ENCODE data around the gene GMDS. TPM values are rescaled to one million over a fixed set of nuclear protein-coding genes. Genes with fewer than 3 reads are reported as not detected.

Gene GMDS
- 12.0 TPM for polyA plus RNA-seq (2013, experiment 1 of 2)
- 12.8 TPM for polyA plus RNA-seq (2013, experiment 2 of 2)

- WGBS, 2 experiments (ENCODE audit: insufficient coverage in 2 of 2) = 0% methylated on average over 66 to 92 of the region's 97 CpGs
- Histone ChIP-seq H3K9me3 (ENCODE audit: control insufficient read depth, low read length) (no peaks in the 10 kb centered on the region), H3K27ac (ENCODE audit: low read depth, low read length, severe bottlenecking) (no peak within 1 kb of the TSS)
These were observed at the start of gene GMDS for GRCh38 chr6:2245103-2245876. Gene GMDS (minus strand): TSS chr6:2245605.

GRCh38 chr6:2285510-2285909 is 40.1 kb upstream of the GMDS start:
- Histone ChIP-seq H3K9me3 (ENCODE audit: control insufficient read depth, low read length) (no peaks in the 10 kb centered on the region), H3K4me3 (ENCODE audit: extremely low read depth, insufficient read depth, low read length, poor library complexity, severe bottlenecking) (no peak overlapping the region), H3K36me3 (ENCODE audit: control insufficient read depth, insufficient read depth, low read length) (no peaks in the 10 kb centered on the region), H3K4me1 (ENCODE audit: control insufficient read depth, insufficient read depth, low read length, poor library complexity, severe bottlenecking) (no peaks in the 10 kb centered on the region), H3K27ac (ENCODE audit: low read depth, low read length, severe bottlenecking) (no peak overlapping the region)
- no CpG with 5 or more reads among the region's 1 CpG for WGBS, 2 experiments (ENCODE audit: insufficient coverage in 2 of 2)

More at GRCh38 chr6:2245103-2245876, at the start of gene GMDS:
- H3K36me3 ChIP-seq (ENCODE audit: control insufficient read depth, insufficient read depth, low read length) = no peaks in the 10 kb centered on the region
- no peaks in the 10 kb centered on the region for H3K4me1 ChIP-seq (ENCODE audit: control insufficient read depth, insufficient read depth, low read length, poor library complexity, severe bottlenecking)
- peak within 1 kb of the TSS; percentile 70 for H3K4me3 ChIP-seq (ENCODE audit: extremely low read depth, insufficient read depth, low read length, poor library complexity, severe bottlenecking)

- no peak overlapping the region for H3K27ac ChIP-seq (ENCODE audit: low read depth, low read length, severe bottlenecking)
- H3K36me3 ChIP-seq (ENCODE audit: control insufficient read depth, insufficient read depth, low read length) = no peaks in the 10 kb centered on the region
- peaks cover 3% of the 10 kb centered on the region for H3K9me3 ChIP-seq (ENCODE audit: control insufficient read depth, low read length)
- peaks cover 6% of the 10 kb centered on the region for H3K4me1 ChIP-seq (ENCODE audit: control insufficient read depth, insufficient read depth, low read length, poor library complexity, severe bottlenecking)
- H3K4me3 ChIP-seq (ENCODE audit: extremely low read depth, insufficient read depth, low read length, poor library complexity, severe bottlenecking) = no peak overlapping the region
- WGBS, 2 experiments (ENCODE audit: insufficient coverage in 2 of 2) = 89 to 90% methylated on average over 1 to 2 of the region's 2 CpGs
These were observed 30.5 kb upstream of the GMDS start for GRCh38 chr6:2275892-2276242.

GRCh38 chr6:2274981-2275891 is 29.8 kb upstream of the GMDS start:
- Histone ChIP-seq H3K27ac (ENCODE audit: low read depth, low read length, severe bottlenecking) (peak overlapping the region; percentile 62), H3K36me3 (ENCODE audit: control insufficient read depth, insufficient read depth, low read length) (no peaks in the 10 kb centered on the region), H3K9me3 (ENCODE audit: control insufficient read depth, low read length) (peaks cover 2% of the 10 kb centered on the region), H3K4me1 (ENCODE audit: control insufficient read depth, insufficient read depth, low read length, poor library complexity, severe bottlenecking) (peaks cover 6% of the 10 kb centered on the region), H3K4me3 (ENCODE audit: extremely low read depth, insufficient read depth, low read length, poor library complexity, severe bottlenecking) (no peak overlapping the region)
- WGBS, 2 experiments (ENCODE audit: insufficient coverage in 2 of 2) = 62 to 90% methylated on average over 2 of the region's 8 CpGs

- WGBS, 2 experiments (ENCODE audit: insufficient coverage in 2 of 2) = 81 to 86% methylated on average over 3 of the region's 3 CpGs
- Histone ChIP-seq H3K4me1 (ENCODE audit: control insufficient read depth, insufficient read depth, low read length, poor library complexity, severe bottlenecking) (peaks cover 6% of the 10 kb centered on the region), H3K4me3 (ENCODE audit: extremely low read depth, insufficient read depth, low read length, poor library complexity, severe bottlenecking) (no peak overlapping the region)
These were observed 27.3 kb upstream of the GMDS start for GRCh38 chr6:2272696-2273095.

GRCh38 chr6:2270054-2270453 is 24.6 kb upstream of the GMDS start:
- 83 to 100% methylated on average over 2 of the region's 3 CpGs for WGBS, 2 experiments (ENCODE audit: insufficient coverage in 2 of 2)
- Histone ChIP-seq H3K9me3 (ENCODE audit: control insufficient read depth, low read length) (no peaks in the 10 kb centered on the region), H3K4me1 (ENCODE audit: control insufficient read depth, insufficient read depth, low read length, poor library complexity, severe bottlenecking) (no peaks in the 10 kb centered on the region), H3K27ac (ENCODE audit: low read depth, low read length, severe bottlenecking) (no peak overlapping the region), H3K36me3 (ENCODE audit: control insufficient read depth, insufficient read depth, low read length) (no peaks in the 10 kb centered on the region), H3K4me3 (ENCODE audit: extremely low read depth, insufficient read depth, low read length, poor library complexity, severe bottlenecking) (no peak overlapping the region)

More at GRCh38 chr6:2272696-2273095, 27.3 kb upstream of the GMDS start:
- no peaks in the 10 kb centered on the region for H3K36me3 ChIP-seq (ENCODE audit: control insufficient read depth, insufficient read depth, low read length)
- H3K9me3 ChIP-seq (ENCODE audit: control insufficient read depth, low read length) = no peaks in the 10 kb centered on the region
- no peak overlapping the region for H3K27ac ChIP-seq (ENCODE audit: low read depth, low read length, severe bottlenecking)

- H3K9me3 ChIP-seq (ENCODE audit: control insufficient read depth, low read length) = no peaks in the 10 kb centered on the region
- no peaks in the 10 kb centered on the region for H3K36me3 ChIP-seq (ENCODE audit: control insufficient read depth, insufficient read depth, low read length)
- no peaks in the 10 kb centered on the region for H3K4me1 ChIP-seq (ENCODE audit: control insufficient read depth, insufficient read depth, low read length, poor library complexity, severe bottlenecking)
- no CpG with 5 or more reads among the region's 1 CpG for WGBS, 2 experiments (ENCODE audit: insufficient coverage in 2 of 2)
- no peak overlapping the region for H3K4me3 ChIP-seq (ENCODE audit: extremely low read depth, insufficient read depth, low read length, poor library complexity, severe bottlenecking)
- no peak overlapping the region for H3K27ac ChIP-seq (ENCODE audit: low read depth, low read length, severe bottlenecking)
These were observed 21.4 kb upstream of the GMDS start for GRCh38 chr6:2266841-2267240.

- WGBS, 2 experiments (ENCODE audit: insufficient coverage in 2 of 2) = 17 to 60% methylated on average over 1 of the region's 3 CpGs
- Histone ChIP-seq H3K4me1 (ENCODE audit: control insufficient read depth, insufficient read depth, low read length, poor library complexity, severe bottlenecking) (no peaks in the 10 kb centered on the region), H3K36me3 (ENCODE audit: control insufficient read depth, insufficient read depth, low read length) (no peaks in the 10 kb centered on the region)
These were observed 20.8 kb upstream of the GMDS start for GRCh38 chr6:2266031-2266795.

GRCh38 chr6:2264932-2265331 is 19.5 kb upstream of the GMDS start:
- Histone ChIP-seq H3K27ac (ENCODE audit: low read depth, low read length, severe bottlenecking) (no peak overlapping the region), H3K36me3 (ENCODE audit: control insufficient read depth, insufficient read depth, low read length) (no peaks in the 10 kb centered on the region), H3K4me1 (ENCODE audit: control insufficient read depth, insufficient read depth, low read length, poor library complexity, severe bottlenecking) (no peaks in the 10 kb centered on the region), H3K9me3 (ENCODE audit: control insufficient read depth, low read length) (no peaks in the 10 kb centered on the region), H3K4me3 (ENCODE audit: extremely low read depth, insufficient read depth, low read length, poor library complexity, severe bottlenecking) (no peak overlapping the region)
- WGBS, 2 experiments (ENCODE audit: insufficient coverage in 2 of 2) = 100% methylated on average over 1 of the region's 2 CpGs

More at GRCh38 chr6:2266031-2266795, 20.8 kb upstream of the GMDS start:
- Histone ChIP-seq H3K4me3 (ENCODE audit: extremely low read depth, insufficient read depth, low read length, poor library complexity, severe bottlenecking) (no peak overlapping the region), H3K27ac (ENCODE audit: low read depth, low read length, severe bottlenecking) (no peak overlapping the region), H3K9me3 (ENCODE audit: control insufficient read depth, low read length) (no peaks in the 10 kb centered on the region)

GRCh38 chr6:2263896-2264295 is 18.5 kb upstream of the GMDS start:
- no peak overlapping the region for H3K27ac ChIP-seq (ENCODE audit: low read depth, low read length, severe bottlenecking)
- H3K36me3 ChIP-seq (ENCODE audit: control insufficient read depth, insufficient read depth, low read length) = no peaks in the 10 kb centered on the region
- 88 to 100% methylated on average over 1 of the region's 1 CpG for WGBS, 2 experiments (ENCODE audit: insufficient coverage in 2 of 2)
- H3K4me1 ChIP-seq (ENCODE audit: control insufficient read depth, insufficient read depth, low read length, poor library complexity, severe bottlenecking) = no peaks in the 10 kb centered on the region
- H3K9me3 ChIP-seq (ENCODE audit: control insufficient read depth, low read length) = no peaks in the 10 kb centered on the region
- H3K4me3 ChIP-seq (ENCODE audit: extremely low read depth, insufficient read depth, low read length, poor library complexity, severe bottlenecking) = no peak overlapping the region
